HepG2 (cell line): ENCODE data around the gene BUB1B. TPM values are rescaled to one million over a fixed set of nuclear protein-coding genes. Genes with fewer than 3 reads are reported as not detected.

ENCODE experiments used
- ARNT2 ChIP-seq: sonication (generic); formaldehyde crosslinking; IDR thresholded peaks from 2 replicates; pipeline ENCODE4 v1.8.0; 2022; ENCODE audit warnings: mild to moderate bottlenecking, low read depth, missing genetic modification reagents, moderate library complexity
- ERF ChIP-seq: IDR thresholded peaks from 2 replicates; pipeline ENCODE4 v1.6.1; 2018; ENCODE audit warnings: missing biosample characterization, missing genetic modification reagents
- FOXO1 ChIP-seq: sonication (generic); formaldehyde crosslinking; IDR thresholded peaks from 2 replicates; pipeline ENCODE4 v1.4.0; 2020; ENCODE audit warnings: missing genetic modification reagents
- HHEX ChIP-seq: IDR thresholded peaks from 2 replicates; pipeline ENCODE4 v1.6.1; 2016; ENCODE audit warnings: control low read depth
- HNRNPUL1 ChIP-seq: fragments of 200-400 bp; formaldehyde crosslinking; IDR thresholded peaks from 2 replicates; pipeline ENCODE4 v1.6.1; 2017; ENCODE audit warnings: low read depth, mild to moderate bottlenecking, low read length, moderate library complexity
- MLLT10 ChIP-seq: sonication (generic); formaldehyde crosslinking; IDR thresholded peaks from 2 replicates; pipeline ENCODE4 v1.4.0; 2020; ENCODE audit warnings: missing genetic modification reagents
- NR1H2 ChIP-seq: sonication (generic); formaldehyde crosslinking; IDR thresholded peaks from 2 replicates; pipeline ENCODE4 v1.8.1; 2022; ENCODE audit warnings: low read depth, missing genetic modification reagents, borderline replicate concordance
- NR2F6 ChIP-seq, 2 experiments: IDR thresholded peaks; 2 replicates each; pipeline ENCODE4 v1.6.1; 2016; ENCODE audit warnings: antibody characterized with exemption in 1 of 2, mild to moderate bottlenecking in 1 of 2
- REXO4 ChIP-seq: sonication (generic); formaldehyde crosslinking; IDR thresholded peaks from 2 replicates; pipeline ENCODE4 v1.8.0; 2022; ENCODE audit warnings: missing genetic modification reagents, mild to moderate bottlenecking, borderline replicate concordance
- SIX4 ChIP-seq: sonication (generic); formaldehyde crosslinking; IDR thresholded peaks from 2 replicates; pipeline ENCODE4 v1.4.0; 2020; ENCODE audit warnings: missing genetic modification reagents
- SMARCC2 ChIP-seq: fragments of 450-650 bp; IDR thresholded peaks from 2 replicates; pipeline ENCODE4 v1.6.1; 2017; ENCODE audit warnings: antibody characterized with exemption, mild to moderate bottlenecking
- SNRNP70 ChIP-seq: fragments of 200-400 bp; formaldehyde crosslinking; IDR thresholded peaks from 2 replicates; pipeline ENCODE4 v1.6.1; 2017; ENCODE audit warnings: mild to moderate bottlenecking, low read depth, low read length, moderate library complexity
- TAF1 ChIP-seq: sonication (generic); formaldehyde crosslinking; IDR thresholded peaks from 2 replicates; pipeline ENCODE4 v1.4.0; 2020; ENCODE audit warnings: missing genetic modification reagents
- UBTF ChIP-seq: sonication (generic); formaldehyde crosslinking; IDR thresholded peaks from 2 replicates; pipeline ENCODE4 v1.4.0; 2020; ENCODE audit warnings: mild to moderate bottlenecking, missing genetic modification reagents
- ZBTB26 ChIP-seq: IDR thresholded peaks from 2 replicates; pipeline ENCODE4 v1.6.1; 2016; ENCODE audit warnings: missing compliant biosample characterization, missing genetic modification reagents, borderline replicate concordance
- ZBTB4 ChIP-seq: sonication (generic); formaldehyde crosslinking; IDR thresholded peaks from 2 replicates; pipeline ENCODE4 v1.4.0; 2020; ENCODE audit warnings: missing genetic modification reagents, mild to moderate bottlenecking, borderline replicate concordance
- ZBTB44 ChIP-seq: sonication (generic); formaldehyde crosslinking; IDR thresholded peaks from 2 replicates; pipeline ENCODE4 v1.4.0; 2020; ENCODE audit warnings: missing genetic modification reagents
- ZFP36 ChIP-seq: fragments of 150-350 bp; IDR thresholded peaks from 2 replicates; pipeline ENCODE4 v1.6.1; 2018; ENCODE audit warnings: borderline replicate concordance, low read length, low read depth; ENCODE audit not compliant: partially characterized antibody
- ZFX ChIP-seq: sonication (generic); formaldehyde crosslinking; IDR thresholded peaks from 2 replicates; pipeline ENCODE4 v1.4.0; 2020; ENCODE audit warnings: mild to moderate bottlenecking, low read depth, missing genetic modification reagents, moderate library complexity
- ZNF263 ChIP-seq: sonication (generic); formaldehyde crosslinking; IDR thresholded peaks from 2 replicates; pipeline ENCODE4 v1.4.0; 2020; ENCODE audit warnings: missing genetic modification reagents
- ZNF740 ChIP-seq: sonication (generic); formaldehyde crosslinking; IDR thresholded peaks from 2 replicates; pipeline ENCODE4 v1.4.0; 2020; ENCODE audit warnings: missing genetic modification reagents
- ZNF775 ChIP-seq: sonication (generic); formaldehyde crosslinking; IDR thresholded peaks from 2 replicates; pipeline ENCODE4 v1.4.0; 2020; ENCODE audit warnings: missing genetic modification reagents, mild to moderate bottlenecking, moderate library complexity, borderline replicate concordance
- ZSCAN12 ChIP-seq: sonication (generic); formaldehyde crosslinking; IDR thresholded peaks from 2 replicates; pipeline ENCODE4 v1.9.0; 2021; ENCODE audit warnings: mild to moderate bottlenecking, missing genetic modification reagents
- polyA plus RNA-seq, 8 experiments: library from polyadenylated mRNA; depleted of rRNA in 3 of 8; stranded (reverse) in 7 of 8; unstranded in 1 of 8; fragments of >200 nt; fragmentation: Illumina TruSeq in 4 of 8; extraction: Trizol in 4 of 8; gene quantifications; 2 replicates each; pipeline versions ENCODE4 v1.2.1 to v1.2.3, GENCODE V29; 2011 to 2016; ENCODE audit warnings: low read depth in 4 of 8, missing spikeins in 1 of 8, mixed read lengths in 1 of 8; ENCODE audit not compliant: insufficient read depth in 1 of 8
- total RNA-seq, 5 experiments: library from RNA; depleted of rRNA; stranded (reverse); fragments of >200 nt; fragmentation: Illumina TruSeq; extraction: Trizol; gene quantifications; 2 replicates each; pipeline ENCODE4 v1.2.3, GENCODE V29; 2016; ENCODE audit warnings: low read depth in 1 of 5

BUB1B gene
- total and polyA plus RNA-seq, 2 of the 13 experiments (the other 11 are each of a cell fraction or from before 2014, with no cell fraction given) = 26.2 to 63.5 TPM

GRCh38 chr15:40115670-40116093, 45.2 kb upstream of the BUB1B start (continued):
- no peak for TF ChIP-seq ZBTB44 (CRISPR knock-in tag)
- TF ChIP-seq ZNF263 = no peak
- no peak for TF ChIP-seq ZBTB26
- TF ChIP-seq ZBTB4 (CRISPR knock-in tag) = 0 out of 2 replicates have a peak, but pooled peaks have one; percentile 48
- no peak for TF ChIP-seq MLLT10 (CRISPR knock-in tag)
- peak; percentile 37; the same call in 1 of the 2 replicates for TF ChIP-seq FOXO1 (CRISPR knock-in tag)
- TF ChIP-seq ZFX = peak; percentile 50
- no peak for TF ChIP-seq NR1H2 (CRISPR knock-in tag)
- no peak for TF ChIP-seq ZNF740 (CRISPR knock-in tag)
- no peak for TF ChIP-seq TAF1
- no peak for TF ChIP-seq ARNT2
- TF ChIP-seq ZNF775 (CRISPR knock-in tag) = no peak
- TF ChIP-seq ZFP36 = no peak
- TF ChIP-seq SNRNP70 = no peak
- no peak for TF ChIP-seq HHEX
- no peak for TF ChIP-seq HNRNPUL1
- TF ChIP-seq REXO4 (CRISPR knock-in tag) = no peak
- TF ChIP-seq NR2F6 (IDR thresholded peaks at IDR 0.05) = peak; percentile 68
- peak; percentile 91 for TF ChIP-seq NR2F6 (CRISPR knock-in tag; IDR thresholded peaks at IDR 0.05)
- no peak for TF ChIP-seq SMARCC2
- TF ChIP-seq SIX4 (CRISPR knock-in tag) = no peak
- TF ChIP-seq ZSCAN12 (CRISPR knock-in tag) = no peak
- peak; percentile 50; the same call in 1 of the 2 replicates for TF ChIP-seq ERF (CRISPR knock-in tag)
- peak; percentile 45; the same call in 1 of the 2 replicates for TF ChIP-seq UBTF (CRISPR knock-in tag)
